HCT116 (cell line): ENCODE measurements around the gene SAMD14. TPM values are rescaled to one million over a fixed set of nuclear protein-coding genes. Genes with fewer than 3 reads are reported as not detected.

ENCODE experiments used
- ATAC-seq: fragments of 200-7000 bp; cut with Tn5 transposase; 2 replicates; pipeline ENCODE4 v1.9.1; 2020; ENCODE audit warnings: mild to moderate bottlenecking, moderate library complexity
- BruUV-seq: library from RNA; stranded (reverse); fragments of 400-500 nt; replicated peaks from 2 replicates; lab custom pipeline; 2021; lab: Mats Ljungman, UMichigan
- CTCF ChIA-PET: fragments of 300-600 bp; sonication (Branson Sonifier 250); formaldehyde crosslinking; loops from one replicate; lab custom pipeline; 2021; ENCODE audit warnings: antibody characterized with exemption; lab: Charles Lee
- POLR2A ChIA-PET: fragments of 300-600, 350-600 bp; sonication (Branson Sonifier 250); formaldehyde crosslinking; loops from one replicate; lab custom pipeline; 2021; ENCODE audit warnings: antibody characterized with exemption; lab: Charles Lee
- RAD21 ChIA-PET, 2 experiments: fragments of 300-600 bp; sonication (Branson Sonifier 250); formaldehyde crosslinking; loops; one replicate each; lab custom pipeline; 2023; ENCODE audit warnings: low total read pairs in 2 of 2; ENCODE audit not compliant: uncharacterized antibody in 2 of 2, unreplicated experiment in 2 of 2, low non-redundant PET in 1 of 2; lab: Charles Lee
- DNase-seq: peaks from one replicate; pipeline ENCODE4 v3.0.0-alpha.2; 2010; ENCODE audit warnings: low read depth, low spot score
- H2AFZ ChIP-seq: fragments of 200-600 bp; shearing (Covaris generic), sonication (generic); 2 replicates; pipeline ENCODE4 v1.6.1; 2017; ENCODE audit warnings: low read depth, mixed run types, mixed read lengths, antibody characterized with exemption, low read length; ENCODE audit not compliant: poor library complexity, severe bottlenecking
- H3K27ac ChIP-seq: 2 replicates; pipeline ENCODE4 v1.5.1; 2012; ENCODE audit warnings: low read depth, low read length
- H3K27me3 ChIP-seq: fragments of 200-600 bp; sonication (generic); 2 replicates; pipeline ENCODE4 v1.6.1; 2016; ENCODE audit warnings: mixed run types, low read length, mixed read lengths; ENCODE audit not compliant: insufficient read depth
- H3K36me3 ChIP-seq, 2 experiments: fragments of 200-500 bp in 1 of 2; fragments of 200-600 bp in 1 of 2; sonication (Bioruptor generic) in 1 of 2; sonication (generic) in 1 of 2; 2 replicates each; pipeline versions ENCODE4 v1.5.1 to v1.6.1; 2014 to 2016; ENCODE audit warnings: low read length in 2 of 2, inconsistent platforms in 1 of 2, mixed read lengths in 1 of 2, mixed run types in 1 of 2; ENCODE audit not compliant: insufficient read depth in 2 of 2, control insufficient read depth in 1 of 2
- H3K4me1 ChIP-seq, 2 experiments: fragments of 200-600 bp in 1 of 2; sonication (generic) in 1 of 2; 2 replicates each; pipeline versions ENCODE4 v1.5.1 to v1.6.1; 2012 to 2017; ENCODE audit warnings: low read length in 2 of 2, inconsistent platforms in 1 of 2, mild to moderate bottlenecking in 1 of 2, mixed read lengths in 1 of 2, mixed run types in 1 of 2, moderate library complexity in 1 of 2; ENCODE audit not compliant: insufficient read depth in 2 of 2, control insufficient read depth in 1 of 2
- H3K4me2 ChIP-seq: fragments of 200-600 bp; sonication (generic); 2 replicates; pipeline ENCODE4 v1.6.1; 2017; ENCODE audit warnings: mixed run types, low read length, mixed read lengths
- H3K4me3 ChIP-seq, 2 experiments: fragments of 200-600 bp in 1 of 2; sonication (generic) in 1 of 2; replicated peaks in 1 of 2; 2 replicates each; pipeline ENCODE4 v1.5.1; 2011 to 2016; ENCODE audit warnings: low read length in 2 of 2, control low read depth in 1 of 2, low read depth in 1 of 2, mild to moderate bottlenecking in 1 of 2, mixed read lengths in 1 of 2, mixed run types in 1 of 2
- H3K79me2 ChIP-seq: fragments of 200-600 bp; sonication (generic); 2 replicates; pipeline ENCODE4 v1.6.1; 2017; ENCODE audit warnings: mild to moderate bottlenecking, mixed run types, low read length, moderate library complexity, mixed read lengths; ENCODE audit not compliant: insufficient read depth
- H3K9ac ChIP-seq: fragments of 200-600 bp; sonication (generic); 2 replicates; pipeline ENCODE4 v1.6.1; 2016; ENCODE audit warnings: low read length, mixed read lengths
- H3K9me2 ChIP-seq: fragments of 200-600 bp; sonication (generic), shearing (Covaris generic); 2 replicates; pipeline ENCODE4 v1.6.1; 2017; ENCODE audit warnings: mixed run types, mild to moderate bottlenecking, moderate library complexity; ENCODE audit not compliant: insufficient read depth
- H3K9me3 ChIP-seq, 2 experiments: fragments of 200-500 bp in 1 of 2; fragments of 200-600 bp in 1 of 2; sonication (Bioruptor generic) in 1 of 2; sonication (generic) in 1 of 2; 2 replicates each; pipeline ENCODE4 v1.6.1; 2014 to 2017; ENCODE audit warnings: low read length in 2 of 2, mixed read lengths in 2 of 2, inconsistent platforms in 1 of 2, low read depth in 1 of 2, mild to moderate bottlenecking in 1 of 2, mixed run types in 1 of 2, moderate library complexity in 1 of 2; ENCODE audit not compliant: control insufficient read depth in 1 of 2, insufficient read depth in 1 of 2
- H4K20me1 ChIP-seq: fragments of 200-600 bp; sonication (generic), shearing (Covaris generic); 2 replicates; pipeline ENCODE4 v1.6.1; 2017; ENCODE audit warnings: mixed run types, mild to moderate bottlenecking, moderate library complexity; ENCODE audit not compliant: insufficient read depth
- EGR1 ChIP-seq: IDR thresholded peaks from 2 replicates; pipeline ENCODE4 v1.6.1; 2012; ENCODE audit warnings: low read depth
- FOSL1 ChIP-seq: IDR thresholded peaks from 2 replicates; pipeline ENCODE4 v1.6.1; 2012; ENCODE audit warnings: low read depth
- RAD21 ChIP-seq: IDR thresholded peaks from 2 replicates; pipeline ENCODE4 v1.6.1; 2012; ENCODE audit warnings: low read depth, mild to moderate bottlenecking
- TCF7L2 ChIP-seq: IDR thresholded peaks from 2 replicates; pipeline ENCODE4 v1.7.0; 2011; ENCODE audit warnings: borderline replicate concordance, inconsistent platforms; ENCODE audit not compliant: insufficient read depth, insufficient read length; ENCODE audit errors: extremely low read depth
- ZFX ChIP-seq: fragments of 450-650 bp; IDR thresholded peaks from 2 replicates; pipeline ENCODE4 v1.6.1; 2017
- intact Hi-C: fragments of 100-400 bp; cut with micrococcal nuclease; formaldehyde crosslinking; loops from 2 replicates; pipeline ENCODE4 v1.10.0; 2022
- total RNA-seq: library from RNA; stranded (reverse); gene quantifications from one replicate; pipeline ENCODE4 v1.2.1, GENCODE V29; 2021; ENCODE audit not compliant: unreplicated experiment
- TF ChIP-seq, protein P1 (sequence below), 3 experiments: fragments of 200-600 bp in 1 of 3; sonication (generic) in 1 of 3; IDR thresholded peaks in 2 of 3; conservative IDR thresholded peaks in 1 of 3; 2 replicates each; pipeline ENCODE4 v1.5.1; 2012 to 2017; ENCODE audit warnings: low read depth in 2 of 3, low read length in 2 of 3, antibody characterized with exemption in 1 of 3, borderline replicate concordance in 1 of 3, control low read depth in 1 of 3, mild to moderate bottlenecking in 1 of 3, mixed read lengths in 1 of 3, mixed run types in 1 of 3, moderate library complexity in 1 of 3; ENCODE audit not compliant: insufficient read depth in 1 of 3

Gene SAMD14
- total RNA-seq, 1 experiment from 2014 or later, result 1.5 TPM

DNA sequence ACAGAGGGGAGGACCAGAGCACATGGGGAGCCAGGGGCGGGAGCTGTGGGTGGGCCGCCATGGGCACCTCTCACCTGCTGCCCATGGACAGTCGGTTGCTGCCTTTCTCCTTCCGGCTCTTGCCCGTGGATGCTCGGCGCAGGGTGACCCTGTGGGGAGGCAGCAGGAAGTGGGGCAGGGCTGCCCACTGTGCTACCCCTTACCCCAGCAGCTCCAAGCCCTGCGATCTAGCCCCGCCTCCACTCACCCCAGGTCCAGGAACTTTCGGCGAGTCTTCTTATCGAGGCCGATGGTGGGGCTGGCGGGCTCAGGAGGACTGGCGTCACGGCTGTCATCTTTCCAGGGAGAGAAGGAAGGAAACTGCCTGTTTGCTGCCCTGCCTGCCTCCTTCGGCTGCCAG, 14.2 kb downstream of the SAMD14 start (continued):
- TF ChIP-seq ZFX (no peak), RAD21 (no peak), TCF7L2 (no peak), EGR1 (no peak)
- TF ChIP-seq, all 23 proteins: peak for 0

GRCh38 chr17:50114849-50115357, 15.1 kb downstream of the SAMD14 start:
- intact Hi-C loops, result loop anchor here (2.0 kb wide), 1 partner anchor 46 kb away; no protein-coding TSS in a partner anchor
- no peak for TF ChIP-seq FOSL1
- TF ChIP-seq, protein P1, sequence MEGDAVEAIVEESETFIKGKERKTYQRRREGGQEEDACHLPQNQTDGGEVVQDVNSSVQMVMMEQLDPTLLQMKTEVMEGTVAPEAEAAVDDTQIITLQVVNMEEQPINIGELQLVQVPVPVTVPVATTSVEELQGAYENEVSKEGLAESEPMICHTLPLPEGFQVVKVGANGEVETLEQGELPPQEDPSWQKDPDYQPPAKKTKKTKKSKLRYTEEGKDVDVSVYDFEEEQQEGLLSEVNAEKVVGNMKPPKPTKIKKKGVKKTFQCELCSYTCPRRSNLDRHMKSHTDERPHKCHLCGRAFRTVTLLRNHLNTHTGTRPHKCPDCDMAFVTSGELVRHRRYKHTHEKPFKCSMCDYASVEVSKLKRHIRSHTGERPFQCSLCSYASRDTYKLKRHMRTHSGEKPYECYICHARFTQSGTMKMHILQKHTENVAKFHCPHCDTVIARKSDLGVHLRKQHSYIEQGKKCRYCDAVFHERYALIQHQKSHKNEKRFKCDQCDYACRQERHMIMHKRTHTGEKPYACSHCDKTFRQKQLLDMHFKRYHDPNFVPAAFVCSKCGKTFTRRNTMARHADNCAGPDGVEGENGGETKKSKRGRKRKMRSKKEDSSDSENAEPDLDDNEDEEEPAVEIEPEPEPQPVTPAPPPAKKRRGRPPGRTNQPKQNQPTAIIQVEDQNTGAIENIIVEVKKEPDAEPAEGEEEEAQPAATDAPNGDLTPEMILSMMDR (IDR thresholded peaks at IDR 0.05 in 2 of 3, conservative IDR thresholded peaks at IDR 0.05 in 1 of 3; ENCODE audit: borderline replicate concordance in 1 of 3, insufficient read depth in 1 of 3, low read depth in 2 of 3, low read length in 2 of 3), result peak; percentile 88 to 98 (median 92)
- TF ChIP-seq, all 23 proteins: peak for 1
- Histone ChIP-seq H3K4me2 (peak overlapping the region; percentile 35), H3K27ac (no peak overlapping the region), H3K4me3 (no peak overlapping the region), H3K79me2 (no peaks in the 10 kb centered on the region), H3K9me2 (no peaks in the 10 kb centered on the region), H3K9me3 (no peaks in the 10 kb centered on the region), H3K9ac (no peak overlapping the region), H4K20me1 (no peaks in the 10 kb centered on the region), H3K27me3 (peaks cover 6% of the 10 kb centered on the region; the same call in 1 of the 2 replicates), H3K36me3 (no peaks in the 10 kb centered on the region), H3K4me1 (peaks cover 7 to 22% of the 10 kb centered on the region in 2 experiments; a peak in 3 of 4 replicates), H2AFZ (peak overlapping the region; percentile 34)
- peak; percentile 51 for ATAC-seq
- peak; percentile 66 for DNase-seq
- ChIA-PET POLR2A (no interaction called here), CTCF (interaction anchor here (1.1 to 6.8 kb wide), 11 partner anchors 9 to 85 kb away, joined by 3 to 55 read pairs (median 5); partner anchors contain the start of gene PDK2), RAD21 (no interaction called here)
- BruUV-seq, result no TSS peak
